KOPT-K1 (cell line): ENCODE data around the gene SLC6A17.

Source experiments
- H3K27ac ChIP-seq: fragments of 200-600 bp; sonication (generic); 2 replicates; pipeline ENCODE4 v1.5.1; 2016; ENCODE audit warnings: antibody characterized with exemption, mild to moderate bottlenecking, low read depth, low read length; ENCODE audit not compliant: poor library complexity, severe bottlenecking
- H3K36me3 ChIP-seq: fragments of 200-600 bp; sonication (generic); 2 replicates; pipeline ENCODE4 v1.5.1; 2017; ENCODE audit warnings: antibody characterized with exemption, mild to moderate bottlenecking, low read length, moderate library complexity; ENCODE audit not compliant: insufficient read depth
- H3K9me3 ChIP-seq: fragments of 200-600 bp; sonication (generic); 2 replicates; pipeline ENCODE4 v1.5.1; 2017; ENCODE audit warnings: antibody characterized with exemption, low read length, mild to moderate bottlenecking; ENCODE audit not compliant: insufficient read depth, poor library complexity, severe bottlenecking

Gene SLC6A17

DNA sequence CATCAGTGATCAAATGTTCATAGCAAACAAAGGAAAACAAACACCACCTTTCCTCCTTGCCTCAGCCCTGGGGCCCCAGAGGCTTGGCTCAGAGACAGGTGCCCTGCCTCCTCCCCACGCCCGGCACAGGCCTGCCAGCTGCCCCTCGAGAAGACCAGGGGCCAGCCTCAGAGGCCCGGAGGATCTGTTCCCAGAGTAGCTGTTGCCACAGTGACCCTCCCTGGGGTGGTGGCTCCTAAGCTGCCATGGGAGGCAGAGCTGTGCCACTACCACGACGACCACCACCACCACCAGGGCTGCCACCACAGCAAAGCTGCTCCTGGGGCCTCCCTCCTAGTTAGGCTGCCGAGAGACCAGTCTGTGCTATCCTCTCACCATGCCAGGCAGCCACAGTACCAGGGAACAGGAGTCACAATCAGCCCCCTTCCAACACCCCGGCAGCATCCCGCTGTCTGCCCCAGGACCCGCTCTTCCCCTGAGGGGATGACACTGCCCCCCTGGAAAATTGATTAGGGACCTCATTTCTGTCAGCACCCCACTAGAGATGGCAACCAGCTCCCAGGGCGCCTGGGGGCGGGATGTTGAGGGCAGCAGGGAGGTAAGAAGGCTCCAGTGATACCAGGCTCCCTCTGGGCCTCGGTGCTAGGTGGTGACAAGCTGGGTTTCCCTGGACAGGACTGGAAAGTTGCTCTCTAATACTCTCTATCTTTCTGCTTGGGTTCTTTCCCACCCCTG is 90.3 kb downstream of the SLC6A17 start:
- no peaks in the 10 kb centered on the region for H3K9me3 ChIP-seq
- no peaks in the 10 kb centered on the region for H3K36me3 ChIP-seq
- H3K27ac ChIP-seq, result no peak overlapping the region

DNA sequence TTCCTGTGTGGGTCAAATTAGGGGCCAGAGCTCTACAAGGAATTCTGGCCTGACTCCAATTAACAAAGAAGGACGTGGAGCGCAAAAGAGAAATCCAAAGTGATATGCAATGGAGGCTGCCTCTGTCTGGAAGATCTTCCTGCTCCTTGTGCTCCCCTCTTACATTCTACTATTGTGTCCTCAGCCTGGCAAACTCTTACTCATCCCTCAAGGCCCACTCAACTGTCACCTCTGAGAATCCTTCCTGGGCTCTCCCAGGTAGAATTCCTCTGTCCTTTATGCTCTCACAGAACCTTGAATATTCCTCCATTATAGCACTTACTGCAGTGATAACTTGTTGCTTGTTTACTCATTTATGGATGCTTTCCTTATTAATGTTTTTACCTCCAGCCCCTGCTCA is 91.2 kb downstream of the SLC6A17 start:
- no peaks in the 10 kb centered on the region for H3K36me3 ChIP-seq
- H3K27ac ChIP-seq, result no peak overlapping the region
- no peaks in the 10 kb centered on the region for H3K9me3 ChIP-seq

DNA sequence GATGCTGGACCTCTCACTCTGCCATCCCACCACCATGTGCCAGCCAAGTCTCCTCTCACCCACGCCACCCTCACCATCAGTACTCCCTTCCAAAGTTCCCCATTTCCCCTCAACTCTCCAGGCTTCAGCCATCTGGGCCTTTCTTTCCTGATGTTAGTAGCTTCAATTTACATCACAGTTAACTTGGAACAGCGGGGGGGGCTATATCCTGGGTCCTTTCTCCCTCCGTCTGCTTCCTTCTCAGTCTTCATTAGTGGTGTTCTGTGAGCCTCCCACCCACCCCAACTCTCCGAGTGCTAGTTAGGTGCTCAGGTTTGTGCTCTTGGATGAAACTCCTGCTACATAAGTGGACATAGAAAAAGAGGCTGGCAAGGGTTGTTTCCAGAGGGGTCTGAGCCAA is 91.8 kb downstream of the SLC6A17 start:
- H3K36me3 ChIP-seq, result no peaks in the 10 kb centered on the region
- H3K27ac ChIP-seq, result no peak overlapping the region
- H3K9me3 ChIP-seq, result no peaks in the 10 kb centered on the region

DNA sequence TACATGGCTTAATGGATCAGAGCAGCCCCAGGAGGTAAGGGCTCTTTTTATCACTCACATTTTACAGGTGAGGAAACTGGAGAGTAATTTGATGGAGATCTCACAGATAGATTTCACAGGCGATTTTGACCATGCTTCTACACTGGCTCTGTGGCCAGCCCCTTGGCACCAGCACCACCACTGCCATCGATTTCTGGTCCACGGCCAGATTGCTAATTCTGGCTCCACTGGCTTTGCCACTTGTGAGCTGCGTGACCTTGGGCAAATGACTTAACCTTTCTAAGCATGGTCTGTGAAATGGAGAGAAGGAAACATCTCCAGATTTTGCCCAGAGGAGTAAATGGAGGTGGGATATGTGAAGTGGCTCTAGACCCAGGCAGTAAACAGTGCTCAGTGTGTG is 92.4 kb downstream of the SLC6A17 start:
- Histone ChIP-seq H3K36me3 (no peaks in the 10 kb centered on the region), H3K9me3 (no peaks in the 10 kb centered on the region), H3K27ac (no peak overlapping the region)

DNA sequence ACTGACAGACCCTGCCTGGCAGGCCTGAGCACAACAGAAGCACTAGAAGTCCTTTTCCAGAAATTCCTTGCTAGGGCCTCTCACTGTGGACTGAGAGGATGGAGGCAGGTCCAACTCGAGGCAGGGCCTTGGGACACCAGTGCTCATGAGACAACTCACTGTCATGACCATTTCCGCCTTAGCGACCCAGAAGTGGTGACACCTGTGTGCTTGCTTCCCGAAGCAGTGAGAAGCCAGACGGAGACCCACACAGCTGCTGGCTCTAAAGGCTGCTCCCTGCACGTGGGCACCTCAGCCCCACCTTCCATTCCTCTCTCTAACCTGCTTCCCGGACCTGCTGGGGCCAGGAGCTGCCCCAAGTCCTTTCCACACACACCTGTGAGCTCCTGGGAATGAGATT is 92.9 kb downstream of the SLC6A17 start:
- Histone ChIP-seq H3K9me3 (no peaks in the 10 kb centered on the region), H3K27ac (no peak overlapping the region), H3K36me3 (no peaks in the 10 kb centered on the region)

DNA sequence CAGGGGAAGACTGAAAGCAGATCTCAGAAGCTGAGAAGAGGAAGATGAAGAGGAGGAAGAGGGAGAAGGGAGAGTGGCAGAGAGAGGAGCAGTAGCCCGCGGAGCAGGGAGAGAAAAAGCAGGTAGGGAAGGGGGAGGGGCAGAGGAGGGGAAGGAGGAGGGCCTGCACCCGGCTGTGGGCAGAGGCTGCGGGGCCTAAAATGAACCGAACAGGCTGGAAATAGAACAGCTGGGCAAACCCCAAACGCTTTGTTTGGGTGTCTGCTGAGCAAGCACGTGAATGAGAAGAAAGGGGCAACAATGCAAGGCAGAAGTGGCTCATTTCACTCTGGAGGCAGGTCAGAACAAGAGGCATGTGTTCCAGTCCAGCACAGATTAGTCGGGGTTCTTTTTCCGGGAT is 93.3 kb downstream of the SLC6A17 start:
- Histone ChIP-seq H3K36me3 (no peaks in the 10 kb centered on the region), H3K9me3 (no peaks in the 10 kb centered on the region), H3K27ac (no peak overlapping the region)

DNA sequence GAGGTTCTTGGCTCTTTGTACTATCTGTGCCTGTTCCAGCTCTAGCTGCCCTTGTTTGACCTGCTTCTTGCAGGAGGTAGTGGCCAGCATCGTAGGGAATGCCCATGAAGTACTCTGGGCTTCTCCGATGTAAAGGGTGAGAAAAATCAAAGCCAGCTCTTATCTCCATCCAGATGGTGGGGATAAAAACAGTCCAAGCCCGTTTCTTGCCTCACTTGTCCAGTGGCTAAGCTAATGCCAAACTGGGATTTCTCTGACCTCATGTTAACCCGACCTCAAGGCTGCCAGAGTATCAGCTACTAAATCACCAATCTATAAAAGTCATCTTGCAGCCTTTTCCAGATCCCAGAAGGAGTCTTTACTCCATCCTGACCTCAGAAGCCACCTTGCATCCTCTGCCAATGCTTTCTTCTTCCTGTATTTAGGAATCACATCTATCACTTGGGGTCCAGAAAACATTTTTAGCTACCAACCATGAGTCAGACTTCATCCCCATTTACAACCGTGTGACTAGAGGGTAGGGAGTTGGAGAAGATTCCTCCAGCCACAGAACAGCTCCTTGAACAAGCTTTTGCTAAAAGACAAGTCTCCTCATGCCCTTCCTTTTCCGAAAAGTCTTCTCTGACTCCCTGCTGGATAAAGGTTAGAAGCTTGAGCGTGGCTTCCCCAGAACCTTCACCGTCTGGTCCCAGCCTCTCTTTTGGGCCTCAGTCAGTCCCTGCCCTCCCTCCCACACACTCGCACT is 95.8 kb downstream of the SLC6A17 start:
- H3K27ac ChIP-seq, result no peak overlapping the region
- no peaks in the 10 kb centered on the region for H3K9me3 ChIP-seq
- H3K36me3 ChIP-seq, result no peaks in the 10 kb centered on the region

DNA sequence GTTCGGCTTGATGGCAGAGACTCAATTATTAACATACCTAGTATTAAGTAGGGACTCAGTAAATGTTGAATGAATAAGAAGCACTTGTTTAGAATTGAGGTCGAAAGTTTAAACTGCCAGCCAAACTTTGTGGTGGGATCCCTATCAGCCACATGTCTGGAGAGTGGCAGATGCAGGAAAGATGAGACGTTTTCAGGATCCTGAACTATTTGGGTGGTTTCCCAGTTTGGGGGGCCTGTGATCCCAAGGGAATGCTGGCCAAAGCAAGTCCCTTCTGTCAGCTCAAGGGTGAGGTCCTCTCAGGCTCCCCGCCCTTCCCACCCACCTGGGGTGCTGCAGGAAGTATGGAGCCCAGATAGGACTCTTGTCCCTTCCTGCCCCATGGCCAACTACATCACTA is 98.5 kb downstream of the SLC6A17 start:
- H3K36me3 ChIP-seq, result no peaks in the 10 kb centered on the region
- no peaks in the 10 kb centered on the region for H3K9me3 ChIP-seq
- no peak overlapping the region for H3K27ac ChIP-seq

DNA sequence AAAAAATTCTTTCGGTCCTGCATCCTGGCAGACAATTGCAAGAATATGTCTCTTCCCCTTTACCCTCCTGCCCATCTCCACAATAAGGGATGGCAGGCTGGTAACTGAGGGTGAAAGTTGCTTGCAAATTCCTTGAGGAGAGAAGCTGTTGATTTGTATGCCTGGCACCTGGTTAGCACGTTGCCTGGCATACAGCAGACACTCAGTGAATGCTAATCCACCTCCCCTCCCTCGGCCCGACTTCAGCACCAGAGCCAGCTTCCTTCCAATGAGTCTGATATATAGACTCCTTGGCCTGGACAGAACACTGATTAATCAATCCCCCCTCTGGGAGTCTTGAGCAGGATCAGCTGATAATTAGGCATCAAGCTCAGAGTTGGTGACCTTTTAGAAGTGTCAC is 99.0 kb downstream of the SLC6A17 start:
- Histone ChIP-seq H3K27ac (no peak overlapping the region), H3K9me3 (no peaks in the 10 kb centered on the region), H3K36me3 (no peaks in the 10 kb centered on the region)

DNA sequence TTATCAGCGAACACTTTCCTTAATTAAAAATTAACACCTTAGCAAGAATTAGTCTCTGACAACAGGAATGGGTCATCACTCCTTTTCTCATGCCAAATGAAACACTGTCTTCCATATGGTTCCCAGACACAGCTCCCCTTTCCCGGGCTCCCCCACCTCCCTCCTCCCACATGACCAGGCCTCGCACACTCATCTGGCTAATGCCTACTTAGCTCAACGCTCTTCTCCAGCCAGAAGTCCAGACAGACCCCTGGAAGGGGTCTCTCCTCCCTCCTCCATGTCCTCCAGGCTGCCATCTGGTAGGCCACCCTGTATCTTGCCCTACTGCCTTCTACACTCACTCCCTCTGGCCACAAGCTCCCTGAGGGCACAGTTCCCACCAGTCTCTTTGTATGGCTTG is 99.7 kb downstream of the SLC6A17 start:
- Histone ChIP-seq H3K27ac (no peak overlapping the region), H3K9me3 (no peaks in the 10 kb centered on the region), H3K36me3 (no peaks in the 10 kb centered on the region)

DNA sequence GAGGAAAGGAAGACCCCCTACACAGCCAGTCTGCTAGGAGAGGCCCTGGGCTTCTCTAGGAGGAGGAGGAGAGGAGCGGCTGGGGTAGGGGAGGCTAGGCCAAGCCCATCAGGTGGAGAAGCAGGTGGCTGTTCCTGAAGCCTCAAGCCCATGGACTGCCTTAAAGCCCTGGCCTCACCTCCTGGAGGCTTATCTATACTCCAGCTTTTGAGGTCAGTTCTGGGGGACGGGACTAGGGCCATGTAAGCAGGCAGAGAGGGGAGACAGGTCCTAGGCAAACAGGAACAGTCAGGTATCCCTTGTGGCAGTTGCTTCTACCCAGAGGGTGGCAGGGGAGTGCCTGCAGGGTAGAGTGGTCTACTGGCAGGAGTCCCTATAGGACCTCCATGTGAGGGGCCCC is 100.5 kb downstream of the SLC6A17 start:
- Histone ChIP-seq H3K9me3 (no peaks in the 10 kb centered on the region), H3K36me3 (no peaks in the 10 kb centered on the region), H3K27ac (no peak overlapping the region)
